ENCODE results near the gene PTPN11. TPM values are rescaled to one million over a fixed set of nuclear protein-coding genes. Genes with fewer than 3 reads are reported as not detected.

The PTPN11 gene
- total RNA-seq (10 to 100 TPM; 43.5 to 94.7 (median 46.7) TPM), polyA plus RNA-seq (10 to 100 TPM; 70.2 to 78.1 TPM), total RNA-seq (107 reads per million, percentile 85 among the genes with 10 or more reads in this experiment)

GRCh38 chr12:112418608-112419296 is at the start of gene PTPN11:
Gene PTPN11 (plus strand): TSS chr12:112418947. CDS start chr12:112419112, 165 bp downstream.
- H3K9me3 Mint-ChIP-seq: peaks cover 0 to 5% (median 0%) of the 10 kb centered on the region in 11 donors
- POLR2A ChIA-PET: interaction anchor here (0.7 to 1.5 kb wide), 7 partner anchors 9 to 312 kb away, joined by 3 to 4 read pairs (median 3); no protein-coding TSS in a partner anchor

GRCh38 chr12:112370199-112370598 is 48.5 kb upstream of the PTPN11 start:
- no peak overlapping the region for H3K27ac ChIP-seq (ENCODE audit: low read depth, low read length)
- Mint-ChIP-seq H3K36me3 (peaks cover 0 to 4% (median 0%) of the 10 kb centered on the region in 5 donors), H3K9me3 (no peaks in the 10 kb centered on the region), H3K4me1 (peaks cover 3 to 34% (median 16%) of the 10 kb centered on the region in 7 donors), H3K27ac (peak overlapping the region in 1 of 9 donors; percentile 41), H3K27me3 (no peaks in the 10 kb centered on the region), H3K4me3 (no peak overlapping the region)
- CTCF ChIA-PET: interaction anchor here (2.1 kb wide), 1 partner anchor 17 kb away, joined by 6 read pairs; no protein-coding TSS in a partner anchor
- no peaks in the 10 kb centered on the region for H3K27me3 ChIP-seq (ENCODE audit: control insufficient read depth in 2 of 2, insufficient read depth in 2 of 2, low read length in 2 of 2)
- H3K36me3 ChIP-seq (ENCODE audit: control insufficient read depth in 2 of 3, insufficient read depth in 3 of 3, low read length in 3 of 3): no peaks in the 10 kb centered on the region
- POLR2A ChIA-PET: no interaction called here
- no peaks in the 10 kb centered on the region for H3K4me1 ChIP-seq (ENCODE audit: control insufficient read depth in 2 of 2, insufficient read depth in 2 of 2, low read length in 2 of 2)
- intact Hi-C loops (cut with micrococcal nuclease): no loop called here
- H3K9me3 ChIP-seq (ENCODE audit: control insufficient read depth in 2 of 3, low read length in 3 of 3): no peaks in the 10 kb centered on the region
- H3K4me3 ChIP-seq (ENCODE audit: low read length): no peak overlapping the region
- DNase-seq (no peak), ATAC-seq (no peak)

More at GRCh38 chr12:112418608-112419296, at the start of gene PTPN11:
- DNase-seq (peak; percentile 84 to 96 (median 92)), ATAC-seq (peak; percentile 95)
- CTCF ChIA-PET: no interaction called here
- peak within 1 kb of the TSS; percentile 91 to 100 (median 96) for H3K4me3 Mint-ChIP-seq
- H3K4me3 ChIP-seq (ENCODE audit: low read length): peak within 1 kb of the TSS; percentile 100
- no peaks in the 10 kb centered on the region for H3K9me3 ChIP-seq (ENCODE audit: control insufficient read depth in 2 of 3, low read length in 3 of 3)
- peaks cover 0 to 5% (median 0%) of the 10 kb centered on the region in 5 donors for H3K36me3 Mint-ChIP-seq
- no peaks in the 10 kb centered on the region for H3K27me3 ChIP-seq (ENCODE audit: control insufficient read depth in 2 of 2, insufficient read depth in 2 of 2, low read length in 2 of 2)
- peaks cover 18 to 45% (median 40%) of the 10 kb centered on the region in 7 donors for H3K4me1 Mint-ChIP-seq
- H3K4me1 ChIP-seq (ENCODE audit: control insufficient read depth in 2 of 2, insufficient read depth in 2 of 2, low read length in 2 of 2): peaks cover 24 to 28% of the 10 kb centered on the region in 2 donors
- no peaks in the 10 kb centered on the region for H3K27me3 Mint-ChIP-seq
- H3K36me3 ChIP-seq (ENCODE audit: control insufficient read depth in 2 of 3, insufficient read depth in 3 of 3, low read length in 3 of 3): peaks cover 0 to 7% (median 0%) of the 10 kb centered on the region in 3 experiments
- H3K27ac ChIP-seq (ENCODE audit: low read depth, low read length): peak within 1 kb of the TSS; percentile 91
- H3K27ac Mint-ChIP-seq: peak within 1 kb of the TSS; percentile 95 to 100 (median 98)
- intact Hi-C loops (cut with micrococcal nuclease): loop anchor here (1.0 to 10.0 kb wide), 4 partner anchors 9 to 734 kb away; partner anchors contain the start of genes HECTD4 (in 2 of the 2), RPL6 (in 2 of the 2), ACAD10 (in 1 of the 2) and BRAP (in 1 of the 2)

GRCh38 chr12:112370868-112371510 is 47.8 kb upstream of the PTPN11 start:
- H3K4me1 Mint-ChIP-seq: peaks cover 1 to 30% (median 16%) of the 10 kb centered on the region in 7 donors
- intact Hi-C loops (cut with micrococcal nuclease): no loop called here
- no peak overlapping the region for H3K27ac Mint-ChIP-seq
- POLR2A ChIA-PET: no interaction called here
- Histone ChIP-seq H3K4me3 (ENCODE audit: low read length) (no peak overlapping the region), H3K4me1 (ENCODE audit: control insufficient read depth in 2 of 2, insufficient read depth in 2 of 2, low read length in 2 of 2) (no peaks in the 10 kb centered on the region), H3K36me3 (ENCODE audit: control insufficient read depth in 2 of 3, insufficient read depth in 3 of 3, low read length in 3 of 3) (no peaks in the 10 kb centered on the region), H3K27me3 (ENCODE audit: control insufficient read depth in 2 of 2, insufficient read depth in 2 of 2, low read length in 2 of 2) (no peaks in the 10 kb centered on the region), H3K27ac (ENCODE audit: low read depth, low read length) (no peak overlapping the region), H3K9me3 (ENCODE audit: control insufficient read depth in 2 of 3, low read length in 3 of 3) (no peaks in the 10 kb centered on the region)
- no peak for ATAC-seq
- no peak for DNase-seq
- H3K4me3 Mint-ChIP-seq: no peak overlapping the region
- no peaks in the 10 kb centered on the region for H3K9me3 Mint-ChIP-seq
- H3K27me3 Mint-ChIP-seq: no peaks in the 10 kb centered on the region
- peaks cover 0 to 5% (median 0%) of the 10 kb centered on the region in 5 donors for H3K36me3 Mint-ChIP-seq
- CTCF ChIA-PET: interaction anchor here (2.1 kb wide), 1 partner anchor 16 kb away, joined by 6 read pairs; no protein-coding TSS in a partner anchor

GRCh38 chr12:112374166-112374740 is 44.5 kb upstream of the PTPN11 start:
- H3K4me3 Mint-ChIP-seq: no peak overlapping the region
- no peak overlapping the region for H3K27ac Mint-ChIP-seq
- CTCF ChIA-PET: no interaction called here
- intact Hi-C loops (cut with micrococcal nuclease): no loop called here
- POLR2A ChIA-PET: no interaction called here
- no peaks in the 10 kb centered on the region for H3K27me3 Mint-ChIP-seq
- H3K4me3 ChIP-seq (ENCODE audit: low read length): no peak overlapping the region
- no peak for ATAC-seq
- H3K9me3 Mint-ChIP-seq: no peaks in the 10 kb centered on the region
- H3K27ac ChIP-seq (ENCODE audit: low read depth, low read length): no peak overlapping the region
- H3K9me3 ChIP-seq (ENCODE audit: control insufficient read depth in 2 of 3, low read length in 3 of 3): no peaks in the 10 kb centered on the region
- H3K36me3 Mint-ChIP-seq: peaks cover 0 to 5% (median 0%) of the 10 kb centered on the region in 5 donors
- peaks cover 10 to 37% (median 19%) of the 10 kb centered on the region in 7 donors for H3K4me1 Mint-ChIP-seq
- no peaks in the 10 kb centered on the region for H3K4me1 ChIP-seq (ENCODE audit: control insufficient read depth in 2 of 2, insufficient read depth in 2 of 2, low read length in 2 of 2)
- H3K27me3 ChIP-seq (ENCODE audit: control insufficient read depth in 2 of 2, insufficient read depth in 2 of 2, low read length in 2 of 2): no peaks in the 10 kb centered on the region
- H3K36me3 ChIP-seq (ENCODE audit: control insufficient read depth in 2 of 3, insufficient read depth in 3 of 3, low read length in 3 of 3): no peaks in the 10 kb centered on the region
- DNase-seq: no peak

- Histone ChIP-seq H3K4me1 (ENCODE audit: control insufficient read depth in 2 of 2, insufficient read depth in 2 of 2, low read length in 2 of 2) (no peaks in the 10 kb centered on the region), H3K9me3 (ENCODE audit: control insufficient read depth in 2 of 3, low read length in 3 of 3) (no peaks in the 10 kb centered on the region), H3K27me3 (ENCODE audit: control insufficient read depth in 2 of 2, insufficient read depth in 2 of 2, low read length in 2 of 2) (no peaks in the 10 kb centered on the region), H3K27ac (ENCODE audit: low read depth, low read length) (no peak overlapping the region), H3K36me3 (ENCODE audit: control insufficient read depth in 2 of 3, insufficient read depth in 3 of 3, low read length in 3 of 3) (no peaks in the 10 kb centered on the region), H3K4me3 (ENCODE audit: low read length) (no peak overlapping the region)
- Mint-ChIP-seq H3K27ac (no peak overlapping the region), H3K4me3 (no peak overlapping the region), H3K9me3 (no peaks in the 10 kb centered on the region), H3K36me3 (peaks cover 0 to 5% (median 0%) of the 10 kb centered on the region in 5 donors), H3K27me3 (no peaks in the 10 kb centered on the region), H3K4me1 (peaks cover 9 to 37% (median 20%) of the 10 kb centered on the region in 7 donors)
- ChIA-PET CTCF (no interaction called here), POLR2A (no interaction called here)
- DNase-seq (no peak), ATAC-seq (no peak)
- intact Hi-C loops (cut with micrococcal nuclease): no loop called here
Measured at GRCh38 chr12:112375105-112375504, 43.6 kb upstream of the PTPN11 start.

GRCh38 chr12:112380663-112381405 is 37.9 kb upstream of the PTPN11 start:
- H3K36me3 ChIP-seq (ENCODE audit: control insufficient read depth in 2 of 3, insufficient read depth in 3 of 3, low read length in 3 of 3): no peaks in the 10 kb centered on the region
- POLR2A ChIA-PET: interaction anchor here (0.6 to 1.0 kb wide), 3 partner anchors 12 to 273 kb away, joined by 3 to 6 read pairs (median 3); no protein-coding TSS in a partner anchor
- Mint-ChIP-seq H3K4me1 (peaks cover 11 to 33% (median 28%) of the 10 kb centered on the region in 7 donors), H3K4me3 (peak overlapping the region; percentile 87 to 97 (median 94)), H3K36me3 (peaks cover 0 to 4% (median 0%) of the 10 kb centered on the region in 5 donors), H3K27ac (peak overlapping the region; percentile 69 to 96 (median 84)), H3K9me3 (no peaks in the 10 kb centered on the region), H3K27me3 (no peaks in the 10 kb centered on the region)
- peak overlapping the region; percentile 76 for H3K27ac ChIP-seq (ENCODE audit: low read depth, low read length)
- H3K4me3 ChIP-seq (ENCODE audit: low read length): peak overlapping the region; percentile 51
- no peaks in the 10 kb centered on the region for H3K27me3 ChIP-seq (ENCODE audit: control insufficient read depth in 2 of 2, insufficient read depth in 2 of 2, low read length in 2 of 2)
- no peaks in the 10 kb centered on the region for H3K9me3 ChIP-seq (ENCODE audit: control insufficient read depth in 2 of 3, low read length in 3 of 3)
- ATAC-seq (no peak), DNase-seq (peak in 1 of 9 donors; percentile 28)
- CTCF ChIA-PET: no interaction called here
- intact Hi-C loops (cut with micrococcal nuclease): loop anchor here (5.0 to 10.0 kb wide), 2 partner anchors 694 to 786 kb away; partner anchors contain the start of genes ATXN2 (in 2 of the 2), ACAD10 (in 1 of the 2) and BRAP (in 1 of the 2)
- H3K4me1 ChIP-seq (ENCODE audit: control insufficient read depth in 2 of 2, insufficient read depth in 2 of 2, low read length in 2 of 2): peaks cover 6 to 15% of the 10 kb centered on the region in 2 donors
